Measurements from ENCODE around the gene KLF12.

KLF12 gene

DNA sequence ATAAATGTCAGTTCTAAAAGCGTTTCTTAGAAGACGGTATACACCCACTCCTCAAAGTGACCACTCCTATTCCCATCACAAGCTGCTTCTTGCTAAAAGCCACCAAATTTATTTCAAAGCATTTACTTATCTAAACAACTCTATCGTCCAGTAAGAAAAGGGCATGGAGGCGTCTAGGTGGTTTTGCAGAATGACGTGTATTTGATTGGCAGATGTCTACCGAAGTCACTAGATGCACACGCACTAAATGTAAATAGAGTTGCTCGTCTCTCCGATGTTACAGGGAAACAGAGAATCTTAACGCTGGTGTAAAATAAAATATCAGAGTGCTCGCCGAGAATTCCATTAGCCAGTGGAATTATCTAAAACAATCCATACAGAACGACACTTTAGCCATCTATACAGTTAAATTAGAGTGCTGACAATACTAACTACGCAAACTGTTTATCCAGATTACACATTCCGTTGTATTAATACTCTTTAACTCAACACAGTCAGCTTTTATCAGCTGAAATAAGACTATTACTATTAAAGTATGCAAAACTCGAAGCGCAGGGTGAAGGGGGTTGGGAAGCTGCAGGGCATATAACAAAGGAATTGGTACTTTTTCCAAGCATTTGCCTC lies 1.9 kb downstream of the KLF12 start:
- peaks cover 64% of the 10 kb centered on the region for H3K79me2 ChIP-seq (ENCODE audit: insufficient read depth, low read length)
- peak overlapping the region; percentile 90 for H3K4me2 ChIP-seq (ENCODE audit: low read depth, low read length, poor library complexity, severe bottlenecking)
- no peaks in the 10 kb centered on the region for H3K36me3 ChIP-seq (ENCODE audit: insufficient read depth, low read length)
- H4K20me1 ChIP-seq (ENCODE audit: insufficient read depth, low read length, poor library complexity, severe bottlenecking): peaks cover 27% of the 10 kb centered on the region
- H2AFZ ChIP-seq (ENCODE audit: low read length): no peak overlapping the region
- TF ChIP-seq, protein P1, sequence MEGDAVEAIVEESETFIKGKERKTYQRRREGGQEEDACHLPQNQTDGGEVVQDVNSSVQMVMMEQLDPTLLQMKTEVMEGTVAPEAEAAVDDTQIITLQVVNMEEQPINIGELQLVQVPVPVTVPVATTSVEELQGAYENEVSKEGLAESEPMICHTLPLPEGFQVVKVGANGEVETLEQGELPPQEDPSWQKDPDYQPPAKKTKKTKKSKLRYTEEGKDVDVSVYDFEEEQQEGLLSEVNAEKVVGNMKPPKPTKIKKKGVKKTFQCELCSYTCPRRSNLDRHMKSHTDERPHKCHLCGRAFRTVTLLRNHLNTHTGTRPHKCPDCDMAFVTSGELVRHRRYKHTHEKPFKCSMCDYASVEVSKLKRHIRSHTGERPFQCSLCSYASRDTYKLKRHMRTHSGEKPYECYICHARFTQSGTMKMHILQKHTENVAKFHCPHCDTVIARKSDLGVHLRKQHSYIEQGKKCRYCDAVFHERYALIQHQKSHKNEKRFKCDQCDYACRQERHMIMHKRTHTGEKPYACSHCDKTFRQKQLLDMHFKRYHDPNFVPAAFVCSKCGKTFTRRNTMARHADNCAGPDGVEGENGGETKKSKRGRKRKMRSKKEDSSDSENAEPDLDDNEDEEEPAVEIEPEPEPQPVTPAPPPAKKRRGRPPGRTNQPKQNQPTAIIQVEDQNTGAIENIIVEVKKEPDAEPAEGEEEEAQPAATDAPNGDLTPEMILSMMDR (conservative IDR thresholded peaks at IDR 0.05; ENCODE audit: low read length): no peak
- no peak for TF ChIP-seq EZH2phosphoT487 (IDR thresholded peaks at IDR 0.05; ENCODE audit: borderline replicate concordance)
- no peaks in the 10 kb centered on the region for H3K27me3 ChIP-seq (ENCODE audit: insufficient read depth, low read length, poor library complexity, severe bottlenecking)
- H3K4me1 ChIP-seq (ENCODE audit: insufficient read depth, low read length, poor library complexity, severe bottlenecking): peaks cover 56% of the 10 kb centered on the region
- H3K9me3 ChIP-seq (ENCODE audit: insufficient read depth, low read depth, low read length): no peaks in the 10 kb centered on the region
- no peaks in the 10 kb centered on the region for H3F3A ChIP-seq (ENCODE audit: low read depth)
- H3K4me3 ChIP-seq (ENCODE audit: low read length, poor library complexity, severe bottlenecking): peak overlapping the region; percentile 81
- H3K9ac ChIP-seq (ENCODE audit: low read depth, low read length, poor library complexity, severe bottlenecking): peak overlapping the region; percentile 85
- no peaks in the 10 kb centered on the region for H3K9me2 ChIP-seq (replicated peaks; ENCODE audit: low read depth, low read length)

DNA sequence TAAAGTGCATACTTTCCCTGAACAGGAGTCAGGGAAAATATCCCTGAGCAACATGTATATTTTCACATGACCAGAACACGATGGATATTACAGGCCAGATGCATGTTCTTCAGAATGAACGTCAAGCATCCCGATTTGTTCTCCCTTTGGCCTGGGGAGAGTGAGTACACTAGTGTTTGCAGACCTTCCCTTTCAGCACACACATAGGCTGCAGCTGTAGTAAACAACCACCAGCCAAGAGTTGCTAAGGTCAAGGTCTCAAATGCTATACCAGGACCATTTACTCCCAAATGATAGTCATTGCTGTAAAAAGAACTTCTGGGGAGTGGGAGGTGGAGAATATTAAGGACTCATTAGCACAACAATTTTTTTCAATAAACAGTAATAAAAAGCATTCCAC lies 3.0 kb downstream of the KLF12 start:
- TF ChIP-seq, protein P1 (conservative IDR thresholded peaks at IDR 0.05; ENCODE audit: low read length): no peak
- no peak for TF ChIP-seq EZH2phosphoT487 (IDR thresholded peaks at IDR 0.05; ENCODE audit: borderline replicate concordance)
- Histone ChIP-seq H3K4me3 (ENCODE audit: low read length, poor library complexity, severe bottlenecking) (peak overlapping the region; percentile 81), H3K79me2 (ENCODE audit: insufficient read depth, low read length) (peaks cover 74% of the 10 kb centered on the region)

DNA sequence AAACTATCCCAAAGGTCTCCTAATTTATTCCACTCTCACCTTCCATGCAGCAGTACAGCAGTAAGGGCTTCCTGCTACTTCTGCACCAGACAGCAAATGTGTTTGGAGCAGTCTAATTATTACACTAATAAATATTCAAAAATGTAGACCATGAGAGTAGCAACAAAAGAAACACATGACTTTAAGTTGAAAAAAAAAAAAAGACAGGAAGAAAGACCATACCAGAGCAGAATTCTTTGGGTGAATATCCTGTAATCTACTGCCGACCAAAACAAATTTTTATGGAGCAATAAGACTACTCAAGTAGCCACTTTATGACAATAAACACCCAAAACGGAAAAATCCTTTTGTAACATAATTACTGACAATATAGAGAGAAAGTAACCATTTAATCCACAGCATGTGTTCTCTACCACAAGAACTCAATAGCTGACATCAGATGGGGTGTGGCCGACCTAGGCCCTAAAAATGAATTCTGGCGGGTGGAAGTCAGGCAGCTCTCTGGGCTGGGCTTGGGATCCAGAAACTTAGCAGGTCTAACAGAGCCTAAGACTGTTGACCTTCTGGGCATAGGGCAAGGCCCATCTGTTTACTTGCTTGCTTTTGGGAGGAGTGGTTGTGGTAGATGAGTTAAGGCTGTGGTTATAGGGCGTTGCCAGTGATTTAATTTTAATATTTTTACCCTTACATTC lies 4.6 kb downstream of the KLF12 start:
- peak overlapping the region; percentile 54 for H3K4me3 ChIP-seq (ENCODE audit: low read length, poor library complexity, severe bottlenecking)
- no peak overlapping the region for H3K9ac ChIP-seq (ENCODE audit: low read depth, low read length, poor library complexity, severe bottlenecking)
- TF ChIP-seq EZH2phosphoT487 (IDR thresholded peaks at IDR 0.05; ENCODE audit: borderline replicate concordance): no peak
- TF ChIP-seq, protein P1 (conservative IDR thresholded peaks at IDR 0.05; ENCODE audit: low read length): no peak

More for the DNA sequence above, 3.0 kb downstream of the KLF12 start:
- Histone ChIP-seq H3K9ac (ENCODE audit: low read depth, low read length, poor library complexity, severe bottlenecking) (no peak overlapping the region), H3K9me3 (ENCODE audit: insufficient read depth, low read depth, low read length) (no peaks in the 10 kb centered on the region), H3K9me2 (replicated peaks; ENCODE audit: low read depth, low read length) (no peaks in the 10 kb centered on the region), H2AFZ (ENCODE audit: low read length) (no peak overlapping the region), H3K27me3 (ENCODE audit: insufficient read depth, low read length, poor library complexity, severe bottlenecking) (no peaks in the 10 kb centered on the region), H3K4me1 (ENCODE audit: insufficient read depth, low read length, poor library complexity, severe bottlenecking) (peaks cover 55% of the 10 kb centered on the region), H4K20me1 (ENCODE audit: insufficient read depth, low read length, poor library complexity, severe bottlenecking) (peaks cover 30% of the 10 kb centered on the region), H3K4me2 (ENCODE audit: low read depth, low read length, poor library complexity, severe bottlenecking) (peak overlapping the region; percentile 90), H3F3A (ENCODE audit: low read depth) (no peaks in the 10 kb centered on the region), H3K36me3 (ENCODE audit: insufficient read depth, low read length) (no peaks in the 10 kb centered on the region)

More for the DNA sequence above, 4.6 kb downstream of the KLF12 start:
- Histone ChIP-seq H3K27me3 (ENCODE audit: insufficient read depth, low read length, poor library complexity, severe bottlenecking) (no peaks in the 10 kb centered on the region), H3K4me1 (ENCODE audit: insufficient read depth, low read length, poor library complexity, severe bottlenecking) (peaks cover 50% of the 10 kb centered on the region), H3K4me2 (ENCODE audit: low read depth, low read length, poor library complexity, severe bottlenecking) (peak overlapping the region; percentile 90), H2AFZ (ENCODE audit: low read length) (no peak overlapping the region), H3F3A (ENCODE audit: low read depth) (no peaks in the 10 kb centered on the region), H3K9me3 (ENCODE audit: insufficient read depth, low read depth, low read length) (no peaks in the 10 kb centered on the region), H3K79me2 (ENCODE audit: insufficient read depth, low read length) (peaks cover 89% of the 10 kb centered on the region), H3K9me2 (replicated peaks; ENCODE audit: low read depth, low read length) (no peaks in the 10 kb centered on the region), H4K20me1 (ENCODE audit: insufficient read depth, low read length, poor library complexity, severe bottlenecking) (peaks cover 39% of the 10 kb centered on the region), H3K36me3 (ENCODE audit: insufficient read depth, low read length) (no peaks in the 10 kb centered on the region)
